Measurements from ENCODE around the gene FBXO34.

The FBXO34 gene

DNA sequence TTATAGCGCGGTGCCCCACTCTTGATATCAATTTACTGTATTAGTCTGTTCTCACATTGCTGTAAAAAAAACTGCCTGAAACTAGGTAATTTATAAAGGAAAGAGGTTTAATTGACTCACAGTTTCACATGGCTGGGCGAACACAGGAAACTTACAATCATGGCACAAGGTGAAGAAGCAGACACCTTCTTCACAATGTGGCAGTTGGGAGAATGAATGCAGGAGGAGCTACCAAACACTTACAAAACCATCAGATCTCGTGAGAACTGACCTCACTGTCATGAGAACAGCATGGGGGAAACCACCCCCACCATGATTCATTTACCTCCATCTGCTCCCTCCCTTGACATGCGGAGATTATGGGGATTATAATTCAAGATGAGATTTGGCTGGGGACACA is 42.3 kb downstream of the FBXO34 start:
- no peak overlapping the region for H3K4me3 ChIP-seq (ENCODE audit: low read depth, low read length)
- H3K36me3 ChIP-seq (replicated peaks): peaks cover 3% of the 10 kb centered on the region
- no peak for DNase-seq
- no peak overlapping the region for H3K27ac ChIP-seq
- H3K27me3 ChIP-seq (replicated peaks): no peaks in the 10 kb centered on the region
- in situ Hi-C loops (cut with HindIII; ENCODE audit: low pct_ligation_motif_present, low sequenced_read_pairs): no loop called here
- TF ChIP-seq, protein P1, sequence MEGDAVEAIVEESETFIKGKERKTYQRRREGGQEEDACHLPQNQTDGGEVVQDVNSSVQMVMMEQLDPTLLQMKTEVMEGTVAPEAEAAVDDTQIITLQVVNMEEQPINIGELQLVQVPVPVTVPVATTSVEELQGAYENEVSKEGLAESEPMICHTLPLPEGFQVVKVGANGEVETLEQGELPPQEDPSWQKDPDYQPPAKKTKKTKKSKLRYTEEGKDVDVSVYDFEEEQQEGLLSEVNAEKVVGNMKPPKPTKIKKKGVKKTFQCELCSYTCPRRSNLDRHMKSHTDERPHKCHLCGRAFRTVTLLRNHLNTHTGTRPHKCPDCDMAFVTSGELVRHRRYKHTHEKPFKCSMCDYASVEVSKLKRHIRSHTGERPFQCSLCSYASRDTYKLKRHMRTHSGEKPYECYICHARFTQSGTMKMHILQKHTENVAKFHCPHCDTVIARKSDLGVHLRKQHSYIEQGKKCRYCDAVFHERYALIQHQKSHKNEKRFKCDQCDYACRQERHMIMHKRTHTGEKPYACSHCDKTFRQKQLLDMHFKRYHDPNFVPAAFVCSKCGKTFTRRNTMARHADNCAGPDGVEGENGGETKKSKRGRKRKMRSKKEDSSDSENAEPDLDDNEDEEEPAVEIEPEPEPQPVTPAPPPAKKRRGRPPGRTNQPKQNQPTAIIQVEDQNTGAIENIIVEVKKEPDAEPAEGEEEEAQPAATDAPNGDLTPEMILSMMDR (IDR thresholded peaks at IDR 0.05; ENCODE audit: low read depth, low read length, missing control alignments): no peak

DNA sequence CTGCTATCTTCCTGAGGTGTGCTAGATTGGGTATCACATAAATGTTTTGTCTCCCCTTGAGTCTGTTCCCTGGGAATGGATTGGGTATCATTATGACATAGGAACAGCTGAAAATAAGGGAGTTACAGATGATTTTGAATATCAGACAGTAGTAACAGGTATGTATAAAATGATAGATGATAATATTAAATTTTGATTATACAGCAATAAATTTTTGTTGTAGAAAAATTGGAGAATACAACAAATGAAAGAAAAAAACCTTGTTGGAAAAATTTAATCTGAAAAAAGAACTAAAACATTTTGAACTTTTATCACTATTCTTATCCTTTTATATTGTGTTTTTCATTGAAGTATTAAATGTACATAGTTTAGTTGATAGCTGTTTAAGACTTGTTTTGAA is 43.2 kb downstream of the FBXO34 start:
- Histone ChIP-seq H3K36me3 (replicated peaks) (peaks cover 3% of the 10 kb centered on the region), H3K27ac (no peak overlapping the region), H3K27me3 (replicated peaks) (no peaks in the 10 kb centered on the region), H3K4me3 (ENCODE audit: low read depth, low read length) (no peak overlapping the region)
- TF ChIP-seq, protein P1 (IDR thresholded peaks at IDR 0.05; ENCODE audit: low read depth, low read length, missing control alignments): no peak
- DNase-seq: no peak
- in situ Hi-C loops (cut with HindIII; ENCODE audit: low pct_ligation_motif_present, low sequenced_read_pairs): no loop called here

DNA sequence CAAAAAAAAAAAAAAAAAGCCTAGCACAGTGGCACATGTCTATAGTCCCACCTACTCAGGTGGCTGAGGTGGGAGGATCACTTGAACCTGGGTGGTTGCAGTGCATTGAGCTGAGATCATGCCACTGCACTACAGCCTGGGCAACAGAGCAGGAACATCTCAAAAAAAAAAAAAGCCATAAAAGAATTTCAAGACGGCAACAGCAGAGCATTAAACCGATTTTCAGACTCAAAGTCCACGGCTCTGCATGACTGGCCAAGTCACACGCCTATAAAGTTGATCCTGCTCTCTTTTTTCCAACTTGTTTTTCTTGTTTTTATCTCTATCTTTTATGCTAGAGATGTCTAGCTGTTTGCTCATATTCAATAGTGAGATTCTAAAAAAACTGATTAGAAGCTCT is 45.3 kb downstream of the FBXO34 start:
- DNase-seq: no peak
- in situ Hi-C loops (cut with HindIII; ENCODE audit: low pct_ligation_motif_present, low sequenced_read_pairs): no loop called here
- H3K27ac ChIP-seq: no peak overlapping the region
- H3K36me3 ChIP-seq (replicated peaks): peaks cover 3% of the 10 kb centered on the region
- H3K4me3 ChIP-seq (ENCODE audit: low read depth, low read length): no peak overlapping the region
- TF ChIP-seq, protein P1 (IDR thresholded peaks at IDR 0.05; ENCODE audit: low read depth, low read length, missing control alignments): no peak
- no peaks in the 10 kb centered on the region for H3K27me3 ChIP-seq (replicated peaks)

DNA sequence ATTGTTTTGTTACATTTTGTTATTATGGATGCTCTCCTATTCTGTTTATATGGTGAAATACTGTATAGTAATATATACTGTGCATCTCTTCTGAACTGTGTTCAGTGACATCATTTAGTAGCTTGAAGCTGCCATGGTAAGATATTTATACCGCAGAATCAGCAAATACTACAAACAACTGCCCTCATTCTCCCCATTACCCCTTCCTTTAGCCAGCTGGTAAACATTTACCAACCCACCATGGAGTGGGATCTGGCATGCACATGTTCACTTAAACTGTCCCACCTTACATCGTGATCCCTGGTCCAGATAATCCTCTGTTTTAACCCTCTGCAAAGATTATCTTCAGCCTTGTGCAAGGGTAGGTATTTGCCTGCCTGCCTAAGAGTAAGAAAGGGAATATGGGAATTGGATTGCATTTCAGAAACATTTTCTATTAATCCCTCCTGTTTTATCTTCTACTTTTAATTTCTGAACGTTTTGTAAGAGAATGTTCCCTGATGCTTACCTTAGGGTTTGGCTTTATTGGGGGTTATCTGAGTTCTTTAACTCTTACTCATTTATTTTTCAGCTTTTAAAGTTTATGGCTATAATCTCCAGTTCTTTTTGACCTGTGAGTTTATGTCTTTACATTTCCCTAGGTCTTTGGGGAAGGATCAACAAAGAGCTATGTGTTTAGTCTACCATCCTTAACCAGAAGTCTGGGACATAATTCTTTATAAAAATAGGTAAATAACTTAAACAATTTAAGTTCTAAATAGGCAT is 46.5 kb downstream of the FBXO34 start:
- TF ChIP-seq, protein P1 (IDR thresholded peaks at IDR 0.05; ENCODE audit: low read depth, low read length, missing control alignments): no peak
- DNase-seq: no peak
- Histone ChIP-seq H3K27me3 (replicated peaks) (no peaks in the 10 kb centered on the region), H3K27ac (no peak overlapping the region), H3K4me3 (ENCODE audit: low read depth, low read length) (no peak overlapping the region), H3K36me3 (replicated peaks) (peaks cover 3% of the 10 kb centered on the region)
- in situ Hi-C loops (cut with HindIII; ENCODE audit: low pct_ligation_motif_present, low sequenced_read_pairs): no loop called here

DNA sequence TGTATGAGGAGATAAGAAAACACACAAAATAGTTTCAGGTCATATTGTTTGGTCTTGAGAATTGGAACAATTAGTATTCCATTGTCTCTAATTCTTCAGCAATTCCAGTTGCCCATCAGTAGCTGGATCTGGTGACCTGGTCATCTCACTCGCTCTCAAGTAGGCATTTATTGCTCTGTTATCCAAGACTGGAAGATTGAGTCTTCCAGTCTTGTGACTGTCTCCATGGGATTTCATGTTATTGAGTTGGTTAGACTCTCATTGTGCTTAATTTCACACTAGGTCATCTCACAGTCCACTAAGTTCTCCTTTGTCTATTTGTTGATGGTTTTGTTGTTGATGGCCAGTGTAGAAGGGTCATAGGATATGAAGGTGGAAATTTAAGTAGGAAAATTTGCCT is 47.5 kb downstream of the FBXO34 start:
- TF ChIP-seq, protein P1 (IDR thresholded peaks at IDR 0.05; ENCODE audit: low read depth, low read length, missing control alignments): no peak
- H3K36me3 ChIP-seq (replicated peaks): peaks cover 3% of the 10 kb centered on the region
- H3K4me3 ChIP-seq (ENCODE audit: low read depth, low read length): no peak overlapping the region
- in situ Hi-C loops (cut with HindIII; ENCODE audit: low pct_ligation_motif_present, low sequenced_read_pairs): no loop called here
- H3K27me3 ChIP-seq (replicated peaks): no peaks in the 10 kb centered on the region
- no peak for DNase-seq
- H3K27ac ChIP-seq: no peak overlapping the region

DNA sequence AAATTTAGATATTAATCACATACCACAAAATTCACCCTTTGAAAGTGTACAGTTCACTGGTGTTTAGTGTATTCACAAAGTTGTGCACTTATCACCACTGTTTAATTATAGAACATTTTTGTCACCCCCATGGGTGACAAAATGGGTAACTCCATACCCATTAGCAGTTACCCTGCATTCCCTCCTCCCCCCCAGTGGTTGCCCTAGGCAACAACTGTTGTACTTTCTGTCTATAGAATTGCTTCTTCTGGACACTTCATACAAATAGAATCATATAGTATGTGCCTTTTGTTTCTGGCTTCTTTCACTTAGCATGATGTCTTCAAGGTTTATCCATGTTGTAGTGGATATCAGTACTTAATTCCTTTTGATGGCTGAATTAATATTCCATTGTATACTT is 52.7 kb downstream of the FBXO34 start:
- Histone ChIP-seq H3K27ac (no peak overlapping the region), H3K4me3 (ENCODE audit: low read depth, low read length) (no peak overlapping the region), H3K27me3 (replicated peaks) (no peaks in the 10 kb centered on the region), H3K36me3 (replicated peaks) (no peaks in the 10 kb centered on the region)
- no peak for DNase-seq
- in situ Hi-C loops (cut with HindIII; ENCODE audit: low pct_ligation_motif_present, low sequenced_read_pairs): no loop called here
- TF ChIP-seq, protein P1 (IDR thresholded peaks at IDR 0.05; ENCODE audit: low read depth, low read length, missing control alignments): no peak

Measured in brain microvascular endothelial cell (primary cell).